ENCODE data around the gene PLD6. TPM values are rescaled to one million over a fixed set of nuclear protein-coding genes. Genes with fewer than 3 reads are reported as not detected.

The PLD6 gene
- total and polyA plus RNA-seq, 10 of the 15 experiments (the other 5 are each of a cell fraction or from before 2014, with no cell fraction given), result 4.7 to 21.4 (median 12.0) TPM

GRCh38 chr17:17166446-17166845, 39.7 kb downstream of the PLD6 start:
- ChIA-PET RAD21 (ENCODE audit: unreplicated experiment) (no interaction called here), CTCF (interaction anchor here (0.6 kb wide), 1 partner anchor 53 kb away, joined by 3 read pairs; no protein-coding TSS in a partner anchor), POLR2A (no interaction called here), SMC1A (ENCODE audit: uncharacterized antibody, unreplicated experiment) (interaction anchor here (1.1 kb wide), 1 partner anchor 29 kb away, joined by 3 read pairs; no protein-coding TSS in a partner anchor)
- Histone ChIP-seq H3K4me1 (ENCODE audit: control insufficient read depth, insufficient read depth, low read length) (no peaks in the 10 kb centered on the region), H2AFZ (ENCODE audit: control insufficient read depth, low read depth, low read length) (no peak overlapping the region), H3K27ac (ENCODE audit: control insufficient read depth, insufficient read depth) (no peak overlapping the region), H3K79me2 (ENCODE audit: control insufficient read depth, insufficient read depth, low read length) (no peaks in the 10 kb centered on the region), H3K4me2 (ENCODE audit: control insufficient read depth, insufficient read depth) (no peak overlapping the region), H3K4me3 (no peak overlapping the region), H3K27me3 (replicated peaks in 1 of 2; ENCODE audit: control insufficient read depth in 2 of 2, insufficient read depth in 2 of 2, low read length in 1 of 2) (no peaks in the 10 kb centered on the region), H3K9ac (ENCODE audit: control insufficient read depth, insufficient read depth, low read length) (no peak overlapping the region), H4K20me1 (ENCODE audit: control insufficient read depth, insufficient read depth) (no peaks in the 10 kb centered on the region), H3K36me3 (ENCODE audit: control insufficient read depth in 2 of 2, insufficient read depth in 2 of 2, low read length in 1 of 2) (peaks cover 9 to 31% of the 10 kb centered on the region in 2 experiments; a peak in 3 of 4 replicates), H3K9me3 (replicated peaks; ENCODE audit: control insufficient read depth, insufficient read depth, low read length) (no peaks in the 10 kb centered on the region)
- FAIRE-seq (no peak), ATAC-seq (no peak), DNase-seq (ENCODE audit: low read depth, low spot score) (no peak)
- TF ChIP-seq TAF1 (IDR thresholded peaks at IDR 0.05; ENCODE audit: borderline replicate concordance, low read depth, low read length), result no peak
- no peak for TF ChIP-seq POLR2A (IDR thresholded peaks at IDR 0.05; ENCODE audit: low read depth, low read length)
- TF ChIP-seq ZZZ3 (IDR thresholded peaks at IDR 0.05; ENCODE audit: control insufficient read depth, insufficient read length, low read depth), result no peak
- no peak for TF ChIP-seq EGR1 (IDR thresholded peaks at IDR 0.05; ENCODE audit: borderline replicate concordance in 1 of 2, low read depth in 2 of 2, low read length in 2 of 2)
- TF ChIP-seq NR2C1 (IDR thresholded peaks at IDR 0.05), result no peak
- TF ChIP-seq, protein P1, sequence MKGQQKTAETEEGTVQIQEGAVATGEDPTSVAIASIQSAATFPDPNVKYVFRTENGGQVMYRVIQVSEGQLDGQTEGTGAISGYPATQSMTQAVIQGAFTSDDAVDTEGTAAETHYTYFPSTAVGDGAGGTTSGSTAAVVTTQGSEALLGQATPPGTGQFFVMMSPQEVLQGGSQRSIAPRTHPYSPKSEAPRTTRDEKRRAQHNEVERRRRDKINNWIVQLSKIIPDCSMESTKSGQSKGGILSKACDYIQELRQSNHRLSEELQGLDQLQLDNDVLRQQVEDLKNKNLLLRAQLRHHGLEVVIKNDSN (IDR thresholded peaks at IDR 0.05; ENCODE audit: borderline replicate concordance, extremely low read length, insufficient read depth, low read depth, low read length), result no peak
- TF ChIP-seq, protein P2, sequence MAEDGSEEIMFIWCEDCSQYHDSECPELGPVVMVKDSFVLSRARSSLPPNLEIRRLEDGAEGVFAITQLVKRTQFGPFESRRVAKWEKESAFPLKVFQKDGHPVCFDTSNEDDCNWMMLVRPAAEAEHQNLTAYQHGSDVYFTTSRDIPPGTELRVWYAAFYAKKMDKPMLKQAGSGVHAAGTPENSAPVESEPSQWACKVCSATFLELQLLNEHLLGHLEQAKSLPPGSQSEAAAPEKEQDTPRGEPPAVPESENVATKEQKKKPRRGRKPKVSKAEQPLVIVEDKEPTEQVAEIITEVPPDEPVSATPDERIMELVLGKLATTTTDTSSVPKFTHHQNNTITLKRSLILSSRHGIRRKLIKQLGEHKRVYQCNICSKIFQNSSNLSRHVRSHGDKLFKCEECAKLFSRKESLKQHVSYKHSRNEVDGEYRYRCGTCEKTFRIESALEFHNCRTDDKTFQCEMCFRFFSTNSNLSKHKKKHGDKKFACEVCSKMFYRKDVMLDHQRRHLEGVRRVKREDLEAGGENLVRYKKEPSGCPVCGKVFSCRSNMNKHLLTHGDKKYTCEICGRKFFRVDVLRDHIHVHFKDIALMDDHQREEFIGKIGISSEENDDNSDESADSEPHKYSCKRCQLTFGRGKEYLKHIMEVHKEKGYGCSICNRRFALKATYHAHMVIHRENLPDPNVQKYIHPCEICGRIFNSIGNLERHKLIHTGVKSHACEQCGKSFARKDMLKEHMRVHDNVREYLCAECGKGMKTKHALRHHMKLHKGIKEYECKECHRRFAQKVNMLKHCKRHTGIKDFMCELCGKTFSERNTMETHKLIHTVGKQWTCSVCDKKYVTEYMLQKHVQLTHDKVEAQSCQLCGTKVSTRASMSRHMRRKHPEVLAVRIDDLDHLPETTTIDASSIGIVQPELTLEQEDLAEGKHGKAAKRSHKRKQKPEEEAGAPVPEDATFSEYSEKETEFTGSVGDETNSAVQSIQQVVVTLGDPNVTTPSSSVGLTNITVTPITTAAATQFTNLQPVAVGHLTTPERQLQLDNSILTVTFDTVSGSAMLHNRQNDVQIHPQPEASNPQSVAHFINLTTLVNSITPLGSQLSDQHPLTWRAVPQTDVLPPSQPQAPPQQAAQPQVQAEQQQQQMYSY (CRISPR knock-in tag; IDR thresholded peaks at IDR 0.05), result no peak
- TF ChIP-seq IKZF1 (conservative IDR thresholded peaks at IDR 0.05), result no peak
- no peak for TF ChIP-seq SRF (IDR thresholded peaks at IDR 0.05; ENCODE audit: low read depth in 2 of 2, low read length in 2 of 2)
- no peak for TF ChIP-seq ZBTB11 (CRISPR knock-in tag; IDR thresholded peaks at IDR 0.05)
- intact Hi-C loops (cut with micrococcal nuclease; ENCODE audit: unreplicated experiment), result no loop called here
- no TSS peak for BruUV-seq (replicated peaks)
- WGBS (ENCODE audit: insufficient coverage, insufficient replicate concordance, low lambda C conversion rate, missing lambda C conversion rate), result 87% methylated on average over 8 of the region's 8 CpGs
- in situ Hi-C loops (cut with MboI), result no loop called here

Measured in GM12878 (cell line).